Sigmoid colon (tissue), 7 donors: ENCODE results near the gene USP24. TPM values are rescaled to one million over a fixed set of nuclear protein-coding genes. Genes with fewer than 3 reads are reported as not detected.

Source experiments
- DNase-seq: peaks from one replicate; pipeline ENCODE4 v3.0.0-alpha.2; 2019
- H3K27ac ChIP-seq, 4 donors: fragments of 200-600 bp; sonication (generic); one replicate each; pipeline ENCODE4 v1.5.1; 2016 to 2019; ENCODE audit warnings: mild to moderate bottlenecking in 1 of 4
- H3K27me3 ChIP-seq, 3 donors: fragments of 200-600 bp; sonication (generic); one replicate each; pipeline ENCODE4 v1.5.1; 2019; ENCODE audit warnings: mild to moderate bottlenecking in 1 of 3
- H3K36me3 ChIP-seq, 4 donors: fragments of 200-600 bp; sonication (generic); one replicate each; pipeline ENCODE4 v1.5.1; 2016 to 2019
- H3K4me1 ChIP-seq, 4 donors: fragments of 200-600 bp; sonication (generic); one replicate each; pipeline ENCODE4 v1.5.1; 2017 to 2019
- H3K4me3 ChIP-seq, 4 donors: fragments of 200-600 bp; sonication (generic); one replicate each; pipeline ENCODE4 v1.5.1; 2017 to 2019; ENCODE audit warnings: mild to moderate bottlenecking in 2 of 4, moderate library complexity in 1 of 4
- H3K9me3 ChIP-seq, 4 donors: fragments of 200-600 bp in 3 of 4; sonication (generic) in 3 of 4; one replicate each; pipeline versions ENCODE4 v1.5.1 to v1.6.1; 2013 to 2019
- EP300 ChIP-seq, 4 donors: sonication (generic); formaldehyde crosslinking; IDR thresholded peaks; one replicate each; pipeline ENCODE4 v1.6.1; 2017; ENCODE audit warnings: antibody characterized with exemption in 4 of 4
- POLR2A ChIP-seq, 2 donors: fragments of 450-650 bp; IDR thresholded peaks; one replicate each; pipeline ENCODE4 v1.6.1; 2016; ENCODE audit warnings: antibody characterized with exemption in 2 of 2, mild to moderate bottlenecking in 2 of 2, moderate library complexity in 2 of 2
- POLR2AphosphoS5 ChIP-seq, 4 donors: sonication (generic); formaldehyde crosslinking; IDR thresholded peaks; one replicate each; pipeline ENCODE4 v1.6.1; 2017; ENCODE audit warnings: antibody characterized with exemption in 4 of 4
- WGBS, 2 donors: extraction: QIAGEN DNeasy Blood & Tissue Kit; methylation state at CpG; one replicate each; pipeline ENCODE4 v1.1.7; 2013; 5-methylcytosine and 5-hydroxymethylcytosine counted together
- intact Hi-C: fragments of 100-400 bp; cut with DNase I; formaldehyde crosslinking; loops from one replicate; pipeline ENCODE4 v1.15.1; 2023
- polyA plus RNA-seq, 3 donors: library from polyadenylated mRNA; stranded (reverse); fragments of 200-250 nt; gene quantifications; one replicate each; pipeline ENCODE4 v1.2.3, GENCODE V29; 2013
- total RNA-seq, 4 donors: library from RNA; depleted of rRNA; stranded (reverse); fragments of >200 nt; gene quantifications; one replicate each; pipeline ENCODE4 v1.1.0, GENCODE V29; 2016
- TF ChIP-seq, protein P1 (sequence below), 4 experiments: fragments of 450-650 bp in 3 of 4; fragments of 200-600 bp in 1 of 4; IDR thresholded peaks; one replicate each; pipeline ENCODE4 v1.5.1; 2016 to 2019; ENCODE audit warnings: antibody characterized with exemption in 4 of 4, mild to moderate bottlenecking in 3 of 4, moderate library complexity in 2 of 4
- donor health status: healthy with polysubstance abuse.
- donor health status: Bipolar disorder and iron deficiency.
- donor health status: healthy.

Gene USP24
- total and polyA plus RNA-seq, 7 donors: 3.6 to 66.2 (median 46.4) TPM

DNA sequence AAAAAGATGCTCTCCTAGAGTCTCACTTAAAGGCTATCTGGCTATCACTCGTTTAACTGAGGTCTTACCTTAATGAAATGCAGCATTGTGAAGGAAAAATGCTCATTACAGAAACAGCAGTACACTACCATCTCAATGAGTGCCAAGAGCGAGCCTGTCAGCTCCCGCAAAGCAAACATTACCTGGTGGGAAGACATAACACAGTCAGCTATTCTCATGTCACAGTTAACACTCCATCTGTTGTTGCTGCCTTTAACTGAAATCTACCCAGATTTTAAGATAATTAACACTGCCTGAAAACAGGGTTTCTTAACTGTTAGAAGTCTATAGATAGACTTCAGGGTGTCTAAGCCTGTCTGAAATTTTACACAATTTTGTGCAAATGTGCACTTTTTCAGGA is 136.7 kb downstream of the USP24 start:
- Histone ChIP-seq H3K36me3 (peaks cover 33 to 100% (median 68%) of the 10 kb centered on the region in 4 donors), H3K4me3 (no peak overlapping the region), H3K9me3 (no peaks in the 10 kb centered on the region), H3K4me1 (peaks cover 0 to 12% (median 0%) of the 10 kb centered on the region in 4 donors), H3K27ac (no peak overlapping the region), H3K27me3 (no peaks in the 10 kb centered on the region)
- intact Hi-C loops: loop anchor here (10.0 kb wide), 1 partner anchor 46 kb away; no protein-coding TSS in a partner anchor
- no peak for DNase-seq
- 92% methylated on average over 3 of the region's 3 CpGs for WGBS, 2 donors
- no peak for TF ChIP-seq POLR2AphosphoS5 (IDR thresholded peaks at IDR 0.05)
- no peak for TF ChIP-seq EP300 (IDR thresholded peaks at IDR 0.05)
- TF ChIP-seq POLR2A (IDR thresholded peaks at IDR 0.05): no peak
- TF ChIP-seq, protein P1, sequence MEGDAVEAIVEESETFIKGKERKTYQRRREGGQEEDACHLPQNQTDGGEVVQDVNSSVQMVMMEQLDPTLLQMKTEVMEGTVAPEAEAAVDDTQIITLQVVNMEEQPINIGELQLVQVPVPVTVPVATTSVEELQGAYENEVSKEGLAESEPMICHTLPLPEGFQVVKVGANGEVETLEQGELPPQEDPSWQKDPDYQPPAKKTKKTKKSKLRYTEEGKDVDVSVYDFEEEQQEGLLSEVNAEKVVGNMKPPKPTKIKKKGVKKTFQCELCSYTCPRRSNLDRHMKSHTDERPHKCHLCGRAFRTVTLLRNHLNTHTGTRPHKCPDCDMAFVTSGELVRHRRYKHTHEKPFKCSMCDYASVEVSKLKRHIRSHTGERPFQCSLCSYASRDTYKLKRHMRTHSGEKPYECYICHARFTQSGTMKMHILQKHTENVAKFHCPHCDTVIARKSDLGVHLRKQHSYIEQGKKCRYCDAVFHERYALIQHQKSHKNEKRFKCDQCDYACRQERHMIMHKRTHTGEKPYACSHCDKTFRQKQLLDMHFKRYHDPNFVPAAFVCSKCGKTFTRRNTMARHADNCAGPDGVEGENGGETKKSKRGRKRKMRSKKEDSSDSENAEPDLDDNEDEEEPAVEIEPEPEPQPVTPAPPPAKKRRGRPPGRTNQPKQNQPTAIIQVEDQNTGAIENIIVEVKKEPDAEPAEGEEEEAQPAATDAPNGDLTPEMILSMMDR (IDR thresholded peaks at IDR 0.05): no peak

DNA sequence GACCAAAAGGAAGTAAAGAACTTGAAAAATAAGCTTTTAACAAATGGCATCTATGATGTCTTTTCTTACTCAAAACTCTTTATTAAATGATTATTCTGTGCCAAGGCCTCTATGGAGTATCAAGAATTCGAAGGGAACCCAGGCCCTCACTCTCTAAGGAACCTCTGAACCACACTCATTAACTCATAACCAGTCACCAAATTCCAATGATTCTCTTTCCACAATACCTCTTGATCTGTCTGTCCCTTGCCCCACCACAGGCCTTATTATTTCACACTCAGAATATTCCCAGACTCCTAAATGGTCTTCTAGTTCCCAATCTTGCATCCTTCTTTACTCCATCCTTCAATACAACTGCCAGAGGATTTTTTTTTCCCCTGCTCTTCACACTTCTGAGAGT is 138.8 kb downstream of the USP24 start:
- TF ChIP-seq EP300 (IDR thresholded peaks at IDR 0.05) (no peak), POLR2A (IDR thresholded peaks at IDR 0.05) (no peak), POLR2AphosphoS5 (IDR thresholded peaks at IDR 0.05) (no peak)
- TF ChIP-seq, protein P1 (IDR thresholded peaks at IDR 0.05): no peak
- Histone ChIP-seq H3K4me1 (peaks cover 0 to 4% (median 0%) of the 10 kb centered on the region in 4 donors), H3K27ac (no peak overlapping the region), H3K36me3 (peaks cover 48 to 100% (median 76%) of the 10 kb centered on the region in 4 donors), H3K27me3 (no peaks in the 10 kb centered on the region), H3K4me3 (no peak overlapping the region), H3K9me3 (no peaks in the 10 kb centered on the region)
- WGBS, 2 donors: 95 to 98% methylated on average over 1 of the region's 1 CpG
- DNase-seq: no peak
- intact Hi-C loops: loop anchor here (10.0 kb wide), 1 partner anchor 48 kb away; no protein-coding TSS in a partner anchor

DNA sequence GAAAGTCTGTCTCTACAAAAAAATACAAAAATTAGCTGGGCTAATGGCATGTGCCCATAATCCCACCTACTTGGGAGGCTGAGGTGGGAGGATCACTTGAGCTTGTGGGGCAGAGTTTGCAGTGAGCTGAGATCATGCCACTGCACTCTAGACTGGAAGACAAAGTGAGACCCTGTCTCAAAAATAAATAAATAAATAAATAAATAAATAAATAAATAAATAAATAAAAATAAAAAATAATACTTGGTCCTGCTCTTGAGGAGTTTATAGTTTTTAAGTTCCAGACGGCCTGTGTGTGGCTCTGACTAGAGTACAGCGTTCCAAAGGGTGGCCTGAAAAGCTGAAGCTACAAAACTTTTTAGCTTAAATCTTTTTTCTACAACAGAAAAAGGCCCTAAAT is 140.7 kb downstream of the USP24 start:
- Histone ChIP-seq H3K4me3 (no peak overlapping the region), H3K4me1 (no peaks in the 10 kb centered on the region), H3K27me3 (no peaks in the 10 kb centered on the region), H3K27ac (no peak overlapping the region), H3K9me3 (no peaks in the 10 kb centered on the region), H3K36me3 (peaks cover 50 to 95% (median 77%) of the 10 kb centered on the region in 4 donors)
- WGBS, 2 donors: 70 to 97% methylated on average over 2 of the region's 2 CpGs
- intact Hi-C loops: loop anchor here (10.0 kb wide), 1 partner anchor 50 kb away; no protein-coding TSS in a partner anchor
- no peak for TF ChIP-seq POLR2AphosphoS5 (IDR thresholded peaks at IDR 0.05)
- no peak for TF ChIP-seq POLR2A (IDR thresholded peaks at IDR 0.05)
- TF ChIP-seq, protein P1 (IDR thresholded peaks at IDR 0.05): no peak
- no peak for TF ChIP-seq EP300 (IDR thresholded peaks at IDR 0.05)
- DNase-seq: no peak

DNA sequence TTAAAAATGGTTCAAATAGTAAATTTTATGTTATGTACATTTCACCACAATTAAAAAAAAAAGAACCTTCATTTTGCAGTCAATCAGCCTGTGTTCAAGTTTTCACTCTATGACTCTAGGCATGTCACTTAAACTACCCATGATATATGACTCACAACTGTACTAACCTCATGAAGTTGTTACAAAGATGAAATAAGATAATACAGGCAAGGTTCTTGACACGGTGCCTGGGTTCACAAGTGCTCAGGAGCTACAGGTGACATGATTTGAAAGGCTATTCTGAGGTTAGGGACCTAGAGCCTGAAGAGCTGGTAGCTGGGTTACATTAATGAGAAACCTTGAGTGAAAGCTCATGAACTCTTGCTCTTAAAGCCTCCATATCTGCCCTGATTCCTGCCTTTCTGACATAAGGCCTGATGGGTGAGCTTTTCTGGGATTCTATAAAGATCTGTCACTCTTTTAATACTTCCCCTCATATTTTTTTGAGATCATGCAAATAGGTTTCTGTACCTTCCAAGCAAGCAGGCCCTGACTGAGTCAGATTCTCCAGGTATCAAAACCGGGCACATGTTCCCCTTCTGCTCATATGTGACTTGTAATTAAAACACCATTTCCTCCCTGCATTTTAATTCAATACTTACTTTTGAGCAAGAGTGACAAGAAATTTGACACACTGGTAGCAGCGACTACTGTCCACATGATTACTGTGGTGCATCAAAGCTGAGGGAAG is 141.8 kb downstream of the USP24 start:
- TF ChIP-seq, protein P1 (IDR thresholded peaks at IDR 0.05): no peak
- intact Hi-C loops: loop anchor here (10.0 kb wide), 1 partner anchor 51 kb away; no protein-coding TSS in a partner anchor
- Histone ChIP-seq H3K27me3 (no peaks in the 10 kb centered on the region), H3K4me1 (no peaks in the 10 kb centered on the region), H3K27ac (no peak overlapping the region), H3K4me3 (no peak overlapping the region), H3K9me3 (no peaks in the 10 kb centered on the region), H3K36me3 (peaks cover 49 to 95% (median 77%) of the 10 kb centered on the region in 4 donors)
- 88% methylated on average over 3 of the region's 3 CpGs for WGBS, 2 donors
- no peak for DNase-seq
